Prostate gland (tissue), 2 donors: ENCODE results near the gene TMEM33. TPM values are rescaled to one million over a fixed set of nuclear protein-coding genes. Genes with fewer than 3 reads are reported as not detected.
"Not testable (repeated sequence)": the region's sequence is repeated elsewhere in the genome, so short reads cannot be mapped to it uniquely, and the experiment has no call there.

ENCODE experiments used
- DNase-seq: peaks from one replicate; pipeline ENCODE4 v3.0.0-alpha.2; 2019; ENCODE audit warnings: low spot score
- H3K27ac ChIP-seq, 2 donors: fragments of 200-600 bp; sonication (generic); 2 replicates each; pipeline ENCODE4 v1.5.1; 2017 to 2019
- H3K27me3 ChIP-seq: fragments of 200-600 bp; sonication (generic); replicated peaks from 2 replicates; pipeline ENCODE4 v1.5.1; 2019; ENCODE audit not compliant: insufficient read depth
- H3K36me3 ChIP-seq, 2 donors: fragments of 200-600 bp; sonication (generic); 1 replicate in 1 of 2; 2 replicates in 1 of 2; pipeline versions ENCODE4 v1.5.1 to v1.8.1; 2017 to 2019
- H3K4me1 ChIP-seq: fragments of 200-600 bp; sonication (generic); replicated peaks from 2 replicates; pipeline ENCODE4 v1.5.1; 2019
- H3K4me3 ChIP-seq, 2 donors: fragments of 200-600 bp; sonication (generic); 2 replicates each; pipeline ENCODE4 v1.5.1; 2017 to 2019
- H3K9me3 ChIP-seq: fragments of 200-600 bp; sonication (generic); 2 replicates; pipeline ENCODE4 v1.5.1; 2017
- CTCF ChIP-seq, 4 experiments: fragments of 200-600 bp in 2 of 4; fragments of 450-650 bp in 2 of 4; sonication (generic) in 2 of 4; IDR thresholded peaks; 1 replicate in 3 of 4; 2 replicates in 1 of 4; pipeline ENCODE4 v1.5.1; 2016 to 2019; ENCODE audit warnings: antibody characterized with exemption in 4 of 4, mild to moderate bottlenecking in 2 of 4, moderate library complexity in 2 of 4
- POLR2A ChIP-seq: fragments of 450-650 bp; IDR thresholded peaks from one replicate; pipeline ENCODE4 v1.6.1; 2016; ENCODE audit warnings: antibody characterized with exemption, mild to moderate bottlenecking
- POLR2AphosphoS5 ChIP-seq: sonication (generic); formaldehyde crosslinking; IDR thresholded peaks from one replicate; pipeline ENCODE4 v1.6.1; 2017; ENCODE audit warnings: antibody characterized with exemption
- WGBS: methylation state at CpG from one replicate; pipeline ENCODE4 v1.1.5; 2018; 5-methylcytosine and 5-hydroxymethylcytosine counted together
- intact Hi-C: fragments of 100-400 bp; cut with DNase I; formaldehyde crosslinking; loops from one replicate; pipeline ENCODE4 v1.14.2; 2022
- total RNA-seq, 2 donors: library from RNA; depleted of rRNA; stranded (reverse); fragments of >200 nt; gene quantifications; one replicate each; pipeline ENCODE4 v1.1.0, GENCODE V29; 2016

Gene TMEM33
- total RNA-seq, 2 donors from 2014 or later: 36.5 to 77.7 TPM

GRCh38 chr4:41888687-41889074 is 46.5 kb upstream of the TMEM33 start:
- 87% methylated on average over 1 of the region's 1 CpG for WGBS
- no peak for TF ChIP-seq CTCF (IDR thresholded peaks at IDR 0.05)
- TF ChIP-seq POLR2AphosphoS5: no peak
- no peak for TF ChIP-seq POLR2A
- intact Hi-C loops: loop anchor here (5.0 kb wide), 1 partner anchor 626 kb away; no protein-coding TSS in a partner anchor

GRCh38 chr4:41889317-41889716 is 45.9 kb upstream of the TMEM33 start:
- Histone ChIP-seq H3K4me1 (no peaks in the 10 kb centered on the region), H3K27ac (no peak overlapping the region), H3K27me3 (no peaks in the 10 kb centered on the region), H3K4me3 (no peak overlapping the region), H3K36me3 (no peaks in the 10 kb centered on the region), H3K9me3 (no peaks in the 10 kb centered on the region)
- no peak for TF ChIP-seq CTCF (IDR thresholded peaks at IDR 0.05)
- TF ChIP-seq POLR2AphosphoS5: no peak
- TF ChIP-seq POLR2A: no peak
- no peak for DNase-seq
- WGBS: 30% methylated on average over 1 of the region's 1 CpG
- intact Hi-C loops: loop anchor here (5.0 kb wide), 1 partner anchor 627 kb away; no protein-coding TSS in a partner anchor

More at GRCh38 chr4:41888687-41889074, 46.5 kb upstream of the TMEM33 start:
- Histone ChIP-seq H3K27me3 (no peaks in the 10 kb centered on the region), H3K4me1 (no peaks in the 10 kb centered on the region), H3K4me3 (no peak overlapping the region), H3K36me3 (no peaks in the 10 kb centered on the region), H3K9me3 (no peaks in the 10 kb centered on the region), H3K27ac (no peak overlapping the region)
- DNase-seq: no peak

- TF ChIP-seq CTCF (IDR thresholded peaks at IDR 0.05) (no peak), POLR2A (no peak), POLR2AphosphoS5 (no peak)
- no peak for DNase-seq
- 56% methylated on average over 2 of the region's 2 CpGs for WGBS
- intact Hi-C loops: no loop called here
- no peaks in the 10 kb centered on the region for H3K9me3 ChIP-seq
- H3K27me3 ChIP-seq: no peaks in the 10 kb centered on the region
- H3K27ac ChIP-seq: no peak overlapping the region
- no peak overlapping the region for H3K4me3 ChIP-seq
- no peaks in the 10 kb centered on the region for H3K36me3 ChIP-seq
- no peaks in the 10 kb centered on the region for H3K4me1 ChIP-seq
Measured at GRCh38 chr4:41890085-41890484, 45.1 kb upstream of the TMEM33 start.

GRCh38 chr4:41896648-41897047 is 38.6 kb upstream of the TMEM33 start:
- Histone ChIP-seq H3K4me1 (no peaks in the 10 kb centered on the region), H3K36me3 (no peaks in the 10 kb centered on the region), H3K27me3 (no peaks in the 10 kb centered on the region), H3K4me3 (no peak overlapping the region), H3K9me3 (no peaks in the 10 kb centered on the region), H3K27ac (no peak overlapping the region)
- no peak for DNase-seq
- TF ChIP-seq CTCF (IDR thresholded peaks at IDR 0.05) (no peak), POLR2AphosphoS5 (no peak), POLR2A (no peak)
- intact Hi-C loops: no loop called here

- H3K9me3 ChIP-seq: no peaks in the 10 kb centered on the region
- no peaks in the 10 kb centered on the region for H3K36me3 ChIP-seq
- WGBS: 79% methylated on average over 1 of the region's 1 CpG
- H3K27ac ChIP-seq: no peak overlapping the region
- H3K27me3 ChIP-seq: no peaks in the 10 kb centered on the region
- H3K4me3 ChIP-seq: no peak overlapping the region
- no peaks in the 10 kb centered on the region for H3K4me1 ChIP-seq
- TF ChIP-seq CTCF (IDR thresholded peaks at IDR 0.05): no peak
- TF ChIP-seq POLR2A: no peak
- TF ChIP-seq POLR2AphosphoS5: no peak
- no peak for DNase-seq
- intact Hi-C loops: no loop called here
Measured at GRCh38 chr4:41897698-41898097, 37.5 kb upstream of the TMEM33 start.

GRCh38 chr4:41909136-41909535 is 26.1 kb upstream of the TMEM33 start:
- H3K9me3 ChIP-seq, intact Hi-C loops, H3K36me3 ChIP-seq, DNase-seq, H3K4me3 ChIP-seq, H3K4me1 ChIP-seq, H3K27ac ChIP-seq, H3K27me3 ChIP-seq: not testable (repeated sequence)
- WGBS: 0% methylated on average over 1 of the region's 1 CpG
